Epithelial cell of esophagus (primary cell): Measurements from ENCODE around the gene EFNA5.

Source experiments
- DNase-seq: peaks from one replicate; pipeline ENCODE4 v3.0.0; 2010; ENCODE audit warnings: low read depth
- H3K4me3 ChIP-seq: 2 replicates; pipeline ENCODE4 v1.5.1; 2011; ENCODE audit warnings: mild to moderate bottlenecking, low read length, control low read depth
- TF ChIP-seq, protein P1 (sequence below): IDR thresholded peaks from 2 replicates; pipeline ENCODE4 v1.5.1; 2011; ENCODE audit warnings: low read depth, mild to moderate bottlenecking, low read length, control low read depth, inconsistent platforms; ENCODE audit not compliant: insufficient read depth; ENCODE audit errors: missing control alignments

Gene EFNA5

DNA sequence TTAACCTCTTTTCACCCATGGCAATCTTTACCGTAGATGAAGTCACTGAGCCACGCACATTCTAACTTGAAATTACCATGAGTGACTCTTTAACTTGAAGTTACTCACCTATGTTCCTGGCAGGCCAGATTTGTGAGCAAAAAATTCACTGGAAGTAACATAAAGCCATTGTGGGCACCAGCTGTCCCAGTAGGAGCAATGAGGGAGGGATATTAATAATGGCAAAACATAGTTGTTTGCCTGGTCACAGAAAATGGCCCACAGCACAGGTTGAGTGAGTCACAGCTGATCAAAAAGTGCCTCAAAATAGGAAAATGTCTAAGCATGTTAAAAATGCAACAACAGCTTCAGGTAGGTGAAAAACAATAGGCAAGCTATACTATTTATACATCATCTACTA lies 146.6 kb downstream of the EFNA5 start:
- peak; percentile 63 for DNase-seq
- TF ChIP-seq, protein P1, sequence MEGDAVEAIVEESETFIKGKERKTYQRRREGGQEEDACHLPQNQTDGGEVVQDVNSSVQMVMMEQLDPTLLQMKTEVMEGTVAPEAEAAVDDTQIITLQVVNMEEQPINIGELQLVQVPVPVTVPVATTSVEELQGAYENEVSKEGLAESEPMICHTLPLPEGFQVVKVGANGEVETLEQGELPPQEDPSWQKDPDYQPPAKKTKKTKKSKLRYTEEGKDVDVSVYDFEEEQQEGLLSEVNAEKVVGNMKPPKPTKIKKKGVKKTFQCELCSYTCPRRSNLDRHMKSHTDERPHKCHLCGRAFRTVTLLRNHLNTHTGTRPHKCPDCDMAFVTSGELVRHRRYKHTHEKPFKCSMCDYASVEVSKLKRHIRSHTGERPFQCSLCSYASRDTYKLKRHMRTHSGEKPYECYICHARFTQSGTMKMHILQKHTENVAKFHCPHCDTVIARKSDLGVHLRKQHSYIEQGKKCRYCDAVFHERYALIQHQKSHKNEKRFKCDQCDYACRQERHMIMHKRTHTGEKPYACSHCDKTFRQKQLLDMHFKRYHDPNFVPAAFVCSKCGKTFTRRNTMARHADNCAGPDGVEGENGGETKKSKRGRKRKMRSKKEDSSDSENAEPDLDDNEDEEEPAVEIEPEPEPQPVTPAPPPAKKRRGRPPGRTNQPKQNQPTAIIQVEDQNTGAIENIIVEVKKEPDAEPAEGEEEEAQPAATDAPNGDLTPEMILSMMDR: no peak
- no peak overlapping the region for H3K4me3 ChIP-seq

DNA sequence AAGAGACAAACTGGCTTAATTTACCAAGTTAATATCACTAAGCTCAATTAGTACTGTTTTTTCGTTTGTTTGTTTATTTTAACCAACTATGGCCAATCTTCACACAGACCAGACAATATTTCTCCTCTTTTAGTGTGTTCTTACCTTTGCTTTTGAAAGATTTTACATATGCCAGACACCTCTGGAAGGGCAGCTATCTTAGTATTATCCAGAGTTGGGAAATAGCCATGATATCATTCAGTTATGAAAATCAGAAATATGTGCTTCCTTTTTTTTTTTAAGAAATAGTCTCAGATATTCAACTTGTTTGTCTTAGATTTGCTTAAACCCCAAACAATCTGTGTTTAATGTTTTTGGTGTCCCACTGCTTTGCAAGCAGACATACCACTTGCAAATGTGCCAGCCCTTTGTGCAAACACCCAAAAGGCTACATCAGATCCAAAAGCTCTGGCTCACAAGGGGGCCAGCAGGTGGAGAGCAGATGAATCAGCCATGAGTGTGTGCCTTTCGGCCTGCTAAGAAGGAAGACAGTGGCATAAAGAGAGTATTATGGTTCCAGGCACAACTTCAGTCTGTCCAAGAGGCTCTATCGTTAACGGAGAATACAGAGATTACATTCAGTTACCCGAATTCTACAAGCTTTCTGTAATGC lies 147.6 kb downstream of the EFNA5 start:
- no peak overlapping the region for H3K4me3 ChIP-seq
- TF ChIP-seq, protein P1: no peak
- DNase-seq: no peak

DNA sequence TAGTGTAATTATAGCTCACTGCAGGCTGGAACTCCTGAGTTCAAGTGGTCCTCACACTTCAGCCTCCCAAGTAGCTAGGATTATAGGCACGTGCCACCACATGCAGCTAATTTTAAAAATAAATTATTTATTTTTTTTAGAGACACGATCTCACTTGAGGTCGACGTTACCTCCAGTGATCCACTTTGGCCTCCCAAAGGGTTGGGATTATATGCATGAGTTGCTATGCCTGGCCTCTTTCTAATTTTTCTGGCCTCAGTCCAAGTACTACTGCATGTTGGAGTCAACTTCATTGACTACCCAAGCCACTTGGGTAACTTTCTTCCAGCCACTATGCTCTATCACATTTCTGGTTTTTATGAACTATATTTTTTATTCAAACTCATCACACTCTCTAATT lies 148.3 kb downstream of the EFNA5 start:
- TF ChIP-seq, protein P1: no peak
- H3K4me3 ChIP-seq: no peak overlapping the region
- DNase-seq: no peak

DNA sequence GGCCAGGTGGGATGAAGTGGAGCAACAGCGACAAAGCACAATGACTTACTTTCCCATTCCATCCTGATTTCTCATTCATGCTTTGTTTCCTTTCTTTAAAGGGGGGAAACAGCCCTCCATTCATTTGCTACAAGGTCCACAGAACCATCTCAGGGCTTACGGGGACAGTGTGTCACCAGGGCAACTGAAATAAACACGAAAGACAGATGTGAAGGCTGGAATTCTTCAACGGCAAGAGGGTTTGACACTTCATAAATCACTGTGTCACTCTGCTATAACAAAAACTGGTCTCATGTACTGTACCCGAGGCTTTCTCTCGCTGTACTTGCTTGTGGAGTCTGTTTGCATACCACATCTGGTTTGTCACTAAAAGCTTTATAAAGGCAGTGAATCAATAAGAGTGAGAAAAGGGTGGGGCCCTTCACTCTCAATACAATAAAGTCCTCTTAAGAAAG lies 150.8 kb downstream of the EFNA5 start:
- DNase-seq: peak; percentile 76
- H3K4me3 ChIP-seq: no peak overlapping the region
- TF ChIP-seq, protein P1: no peak

DNA sequence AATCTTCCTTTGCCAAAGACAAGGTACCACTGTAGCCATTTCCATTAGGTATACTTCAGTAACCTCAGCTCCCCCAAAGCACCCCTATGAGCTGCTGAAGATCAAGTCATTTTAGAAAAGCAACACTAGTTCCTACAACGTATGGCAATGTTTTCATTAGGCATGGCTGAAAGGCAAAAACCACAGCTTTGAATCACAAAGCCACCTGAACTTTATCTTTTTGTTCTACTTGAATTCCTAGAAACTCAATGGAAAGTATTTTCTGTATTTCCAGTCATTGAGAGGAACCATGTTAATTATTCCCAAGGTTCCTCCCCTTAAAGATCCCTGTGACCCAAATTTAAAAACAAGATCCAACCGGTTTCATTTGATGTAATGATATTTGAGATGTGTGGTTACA lies 152.1 kb downstream of the EFNA5 start:
- no peak for DNase-seq
- H3K4me3 ChIP-seq: no peak overlapping the region
- TF ChIP-seq, protein P1: no peak

DNA sequence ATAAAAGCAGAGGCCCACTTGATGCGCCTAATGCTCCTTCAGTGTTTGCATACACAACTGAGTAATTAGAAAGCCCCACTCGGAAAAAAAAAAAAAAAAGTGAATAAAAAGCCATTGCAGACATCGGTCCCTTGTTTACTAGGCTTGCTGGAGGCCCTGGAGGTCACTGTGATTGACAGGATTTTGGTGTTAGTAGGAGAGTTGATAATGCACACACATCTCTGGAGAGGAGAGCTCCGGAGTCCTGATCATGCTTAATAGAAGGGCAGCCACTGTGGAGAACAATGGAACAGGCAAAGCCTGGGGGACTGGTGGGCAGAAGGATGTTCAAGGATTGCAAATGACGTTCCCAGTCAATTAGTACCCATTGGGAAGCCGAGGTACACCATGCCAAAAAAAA lies 152.5 kb downstream of the EFNA5 start:
- H3K4me3 ChIP-seq: no peak overlapping the region
- DNase-seq: no peak
- TF ChIP-seq, protein P1: no peak

DNA sequence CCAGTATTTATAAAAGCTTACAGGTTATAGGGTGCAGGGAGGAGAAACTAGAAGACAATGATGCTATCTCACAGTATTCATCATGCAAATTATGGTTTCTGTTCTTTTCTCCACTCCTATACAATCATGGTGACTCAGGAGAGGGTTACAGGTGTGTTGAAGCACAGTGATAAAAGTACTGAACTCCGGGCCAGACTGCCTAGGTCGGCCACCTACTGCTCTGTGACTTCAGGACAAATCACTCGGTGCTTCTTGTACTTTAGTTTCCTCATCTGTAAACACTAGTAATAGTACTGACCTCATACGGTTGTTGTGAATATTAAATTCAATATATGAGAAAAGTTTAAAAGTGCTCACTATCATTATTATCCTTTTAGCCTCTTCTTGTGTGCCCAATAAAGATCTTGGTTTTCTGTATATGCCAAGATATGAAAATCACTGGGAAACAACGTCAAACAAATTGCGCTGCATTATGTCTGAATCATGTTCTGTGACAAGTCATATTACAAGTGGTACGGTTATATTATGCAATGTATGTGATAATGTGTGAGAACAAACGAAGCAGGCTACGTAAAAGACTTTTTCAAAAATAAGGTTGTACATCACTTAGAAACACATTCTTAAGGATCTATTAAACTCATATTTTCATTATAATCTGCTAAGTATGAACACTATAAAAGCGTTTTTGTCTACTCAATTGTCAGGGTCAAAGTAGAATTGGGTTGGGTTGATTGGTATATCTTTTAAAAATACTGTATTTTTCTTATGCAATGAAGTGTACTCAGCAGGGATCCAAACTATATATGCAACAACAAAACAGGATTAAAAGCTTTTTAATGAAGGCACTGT lies 153.3 kb downstream of the EFNA5 start:
- no peak overlapping the region for H3K4me3 ChIP-seq
- TF ChIP-seq, protein P1: no peak
- DNase-seq: peak; percentile 36
